Stimulated activated CD4-positive, alpha-beta T cell treated with anti-CD3 and anti-CD28 coated beads, Interleukin-15, amount 100 ng/mL, for 1 hour (primary cell): ENCODE measurements around the gene PLCB1.

Experiments used
- DNase-seq, 2 donors: peaks; one replicate each; pipeline ENCODE4 v3.0.0-alpha.2; 2020; ENCODE audit warnings: low read depth in 1 of 2, low spot score in 1 of 2

Gene PLCB1

GRCh38 chr20:8854571-8854970, 722.5 kb downstream of the PLCB1 start:
- DNase-seq = no peak

DNA sequence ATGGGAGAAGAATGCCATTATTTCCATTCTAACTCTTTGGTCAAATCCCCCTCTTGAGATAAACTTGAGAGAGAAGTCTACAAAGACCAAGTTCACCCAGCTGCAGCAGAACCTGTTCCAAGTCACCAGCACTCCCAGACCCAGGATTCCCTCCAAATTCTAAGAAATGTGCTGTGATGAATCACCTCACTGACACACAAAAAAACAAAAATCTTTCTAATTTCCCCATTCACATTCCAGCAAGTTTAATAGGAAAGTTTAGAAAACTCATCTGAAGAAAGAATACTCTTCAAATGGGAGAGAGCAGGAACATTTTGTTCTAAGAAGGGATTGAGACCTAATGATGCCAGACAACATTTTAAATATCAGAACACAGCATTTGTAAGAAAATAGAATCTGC, 723.2 kb downstream of the PLCB1 start:
- no peak for DNase-seq

- no peak for DNase-seq
Measured at GRCh38 chr20:8856668-8857067, 724.6 kb downstream of the PLCB1 start.

DNA sequence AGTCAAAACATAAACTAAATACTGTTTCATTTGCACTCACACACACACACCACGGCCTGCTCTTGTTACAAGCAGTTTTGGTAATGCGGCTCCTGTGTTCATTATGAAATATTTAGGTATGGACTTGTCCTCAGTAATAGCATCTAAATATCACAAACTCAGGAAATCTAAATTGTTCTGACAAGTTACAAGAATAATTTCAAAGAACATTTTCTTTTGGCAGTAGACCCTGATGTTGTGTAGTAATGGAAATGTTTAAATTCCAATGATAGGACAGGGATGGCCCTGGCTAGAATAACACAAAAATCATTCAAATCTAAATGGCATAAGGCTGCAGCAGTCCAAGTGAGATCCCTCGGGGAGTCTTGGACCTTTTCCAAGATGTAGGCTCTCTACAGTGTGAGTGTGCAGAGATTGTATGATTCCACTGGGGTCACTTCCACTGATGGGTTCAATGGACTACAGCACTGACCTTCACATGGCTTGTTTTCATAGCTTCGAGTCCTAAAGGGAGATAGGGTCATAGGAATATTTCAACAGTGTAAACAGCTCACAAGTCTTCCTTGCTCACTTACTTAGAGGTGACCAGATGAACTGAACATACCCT, 726.2 kb downstream of the PLCB1 start:
- no peak for DNase-seq

GRCh38 chr20:8860011-8860495, 728.0 kb downstream of the PLCB1 start:
- no peak for DNase-seq

DNA sequence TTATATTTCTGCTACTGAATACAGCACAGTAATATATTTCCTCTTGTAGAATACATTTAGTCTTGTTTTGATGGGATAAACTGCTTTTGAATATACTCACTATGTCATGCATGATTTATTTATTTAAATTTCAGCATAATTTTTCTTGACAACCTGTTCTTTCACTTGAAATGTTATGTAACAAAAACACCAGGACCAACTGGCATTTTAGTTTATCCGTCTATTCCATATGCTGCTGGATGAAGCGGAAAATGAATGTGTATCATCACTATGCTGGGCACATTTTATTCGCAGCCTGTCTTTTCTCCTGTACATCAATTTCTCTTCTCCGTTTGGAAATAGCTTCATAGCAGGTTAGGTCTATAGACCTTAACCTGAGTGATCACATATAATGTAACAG, 730.0 kb downstream of the PLCB1 start:
- DNase-seq = no peak

- no peak for DNase-seq
Measured at GRCh38 chr20:8865636-8866035, 733.6 kb downstream of the PLCB1 start.

DNA sequence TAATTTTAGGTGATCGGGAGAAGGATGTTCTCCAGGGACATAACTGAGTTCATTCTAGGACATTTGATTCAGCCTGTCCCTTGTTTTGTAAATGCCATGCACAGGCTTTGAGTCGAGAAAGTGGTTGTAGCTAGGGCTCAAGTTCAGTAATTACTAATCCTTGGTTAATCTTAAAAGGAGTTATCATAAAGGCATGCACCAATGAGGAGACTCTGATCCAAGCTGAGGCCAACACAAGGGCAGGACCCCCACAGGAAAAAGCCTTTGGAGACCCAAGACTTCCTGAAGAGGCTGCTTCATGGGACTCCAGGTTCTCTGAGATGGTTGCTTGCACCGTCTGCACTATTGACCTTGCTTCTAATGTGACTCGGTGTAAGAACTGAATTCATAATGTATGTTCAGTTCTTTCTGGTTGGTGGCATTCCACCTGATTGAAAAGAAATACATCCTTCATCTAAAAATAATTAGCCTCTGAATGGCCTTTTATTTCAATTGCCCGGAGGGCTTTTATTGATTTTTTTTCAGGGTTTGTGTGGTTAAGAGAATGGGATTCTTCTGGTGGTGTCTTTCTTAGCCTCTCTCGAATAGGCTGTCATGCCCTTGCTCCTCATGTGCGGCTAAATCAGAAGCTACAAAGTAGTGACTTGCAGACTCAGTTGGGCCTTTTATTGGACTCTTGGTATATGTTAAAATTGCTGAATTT, 735.1 kb downstream of the PLCB1 start:
- no peak for DNase-seq

- no peak for DNase-seq
Measured at GRCh38 chr20:8870652-8871051, 738.6 kb downstream of the PLCB1 start.

GRCh38 chr20:8874437-8874836, 742.4 kb downstream of the PLCB1 start:
- no peak for DNase-seq

DNA sequence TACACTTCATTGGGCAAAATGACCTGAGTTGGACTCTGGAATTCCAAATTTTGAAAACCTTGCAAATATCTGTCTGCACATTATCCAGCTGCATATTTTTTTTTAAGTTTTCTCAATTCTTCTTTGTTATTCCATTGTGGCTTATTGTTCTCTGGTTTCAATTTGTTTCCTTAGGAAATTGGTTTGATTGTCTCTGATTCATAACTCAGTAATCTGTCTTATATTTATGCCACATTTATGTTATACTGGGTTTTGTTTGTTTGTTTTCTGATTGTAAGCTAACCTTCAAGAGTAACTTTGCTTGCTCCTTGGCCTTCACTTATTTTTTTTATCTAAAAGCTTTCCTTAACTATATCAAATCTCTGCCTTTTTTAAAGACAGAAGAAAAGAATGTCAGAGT, 743.5 kb downstream of the PLCB1 start:
- DNase-seq = no peak

DNA sequence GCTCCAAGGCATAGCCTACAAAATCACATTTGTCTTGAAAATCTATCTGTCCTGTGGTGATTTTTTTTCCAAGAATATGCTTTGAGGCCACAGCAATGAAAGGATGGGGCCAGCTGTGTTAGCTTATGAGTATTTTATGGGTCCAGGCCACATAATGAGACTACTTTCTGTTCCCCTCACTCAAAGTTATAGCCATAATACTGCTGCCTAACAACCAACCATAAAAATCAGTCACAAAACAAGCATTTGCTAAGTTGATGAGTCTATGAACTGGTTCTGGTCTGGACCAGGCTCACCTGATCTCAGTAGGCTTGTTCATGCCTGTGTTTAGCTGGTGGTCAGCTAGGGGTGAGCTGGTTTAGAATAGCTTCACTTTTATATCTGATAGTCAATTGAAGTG, 744.3 kb downstream of the PLCB1 start:
- no peak for DNase-seq

DNA sequence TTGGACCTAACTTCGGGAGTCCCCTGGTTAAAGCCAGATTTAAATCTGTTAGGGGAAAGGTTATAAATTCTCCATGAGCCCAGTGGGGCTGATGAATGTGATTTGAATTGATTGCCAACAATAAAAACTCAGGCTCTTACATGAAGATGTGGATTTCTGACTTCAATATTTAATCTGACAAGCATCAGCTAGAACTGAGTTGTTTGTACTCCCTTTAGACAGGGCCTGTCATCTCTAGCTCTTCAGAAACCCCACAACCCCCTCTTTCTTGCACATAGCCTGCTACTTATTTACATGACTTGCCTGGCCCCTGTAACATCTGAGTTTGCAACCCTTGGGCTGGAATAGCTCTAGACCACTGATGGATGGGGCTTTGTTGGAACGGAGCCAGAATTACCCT, 745.2 kb downstream of the PLCB1 start:
- no peak for DNase-seq

DNA sequence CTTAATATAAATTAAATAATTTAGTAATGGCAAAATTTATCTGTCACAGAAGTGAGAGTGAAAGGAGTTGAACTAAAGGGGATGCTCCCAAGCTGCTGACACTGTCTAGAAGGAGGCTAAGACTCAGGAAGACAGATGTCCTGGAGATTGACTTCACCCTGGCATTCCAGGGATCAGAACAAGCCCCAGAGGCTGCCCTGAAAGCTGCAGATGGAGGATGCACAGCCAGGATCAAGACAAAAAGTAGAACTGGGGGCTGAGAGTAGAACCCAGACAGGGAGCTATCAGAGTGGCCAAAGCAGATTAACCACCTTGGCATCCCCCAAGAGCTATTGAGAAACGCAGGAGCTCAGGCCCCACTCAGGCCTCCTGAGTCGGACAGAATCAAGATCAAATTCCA, 747.6 kb downstream of the PLCB1 start:
- no peak for DNase-seq

- DNase-seq = no peak
Measured at GRCh38 chr20:8880085-8880853, 748.2 kb downstream of the PLCB1 start.

GRCh38 chr20:8891039-8891438, 759.0 kb downstream of the PLCB1 start:
- DNase-seq = no peak

- DNase-seq = no peak
Measured at GRCh38 chr20:8895472-8895871, 763.4 kb downstream of the PLCB1 start.

GRCh38 chr20:8898823-8899222, 766.8 kb downstream of the PLCB1 start:
- no peak for DNase-seq

DNA sequence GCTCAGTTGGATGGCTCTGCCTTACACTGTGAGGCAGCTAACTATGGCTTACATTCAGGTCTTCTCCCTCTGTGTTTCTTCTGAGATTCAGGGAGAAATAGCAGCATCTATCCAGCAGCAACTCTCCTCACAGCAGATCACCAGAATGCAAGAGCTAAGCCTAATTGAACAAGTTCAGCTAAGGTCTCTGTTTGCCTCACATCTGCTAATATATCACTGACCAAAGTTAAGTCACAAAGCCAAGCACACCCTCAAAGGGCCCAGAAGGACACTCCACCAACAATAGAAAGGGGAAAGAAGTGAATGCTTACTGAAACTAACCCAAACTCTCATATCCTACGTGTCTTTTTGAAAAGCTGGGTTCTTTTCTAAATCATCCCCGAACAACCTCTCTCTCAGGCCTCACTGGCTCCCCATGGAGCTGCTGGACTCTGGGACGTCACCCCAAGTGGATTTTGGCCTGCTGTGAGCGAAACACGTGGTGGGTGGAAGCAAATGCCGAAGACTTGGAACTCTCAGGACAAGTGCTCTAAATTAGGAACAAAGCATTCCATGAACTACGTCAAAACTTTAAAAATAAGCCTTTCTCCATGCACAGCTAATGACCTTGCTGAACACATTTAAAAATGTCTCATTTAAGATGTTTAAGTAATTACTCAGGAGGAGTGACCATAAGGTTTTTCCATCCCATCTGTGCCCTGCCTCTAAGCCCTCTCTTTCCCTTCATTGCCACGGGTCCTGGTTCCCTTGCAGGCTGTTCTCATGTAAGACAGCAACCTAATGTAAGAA, 769.4 kb downstream of the PLCB1 start:
- no peak for DNase-seq

GRCh38 chr20:8903655-8904605, 771.9 kb downstream of the PLCB1 start:
- DNase-seq = no peak
